ENCODE results near the gene ITIH1. TPM values are rescaled to one million over a fixed set of nuclear protein-coding genes. Genes with fewer than 3 reads are reported as not detected.

The ITIH1 gene
- total RNA-seq, 2 donors from 2014 or later = 4.4 TPM; not detected in 1

DNA sequence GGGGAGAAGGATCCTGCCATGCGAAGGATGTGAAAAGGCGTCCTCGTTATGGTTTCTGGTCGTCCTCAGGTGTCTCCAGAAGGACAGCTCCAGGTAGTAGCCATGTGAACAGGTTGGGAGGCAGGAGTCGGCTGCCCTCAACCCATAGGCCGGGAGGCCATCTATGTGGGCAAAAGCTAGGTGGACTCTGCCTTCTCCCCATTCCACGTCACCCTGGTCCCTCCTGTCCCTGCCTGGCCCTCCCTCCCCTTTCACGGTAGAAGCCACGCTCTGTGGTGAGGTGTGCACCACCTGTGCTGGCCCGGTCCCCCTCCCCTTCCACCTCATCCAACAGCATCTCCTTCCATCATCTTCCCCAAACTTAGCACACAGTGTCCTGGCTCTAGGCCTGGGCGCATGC, 33.5 kb downstream of the ITIH1 start:
- H3K27me3 ChIP-seq = no peaks in the 10 kb centered on the region
- WGBS, 2 donors = 80 to 88% methylated on average over 11 of the region's 11 CpGs
- no peak for ATAC-seq
- intact Hi-C loops (cut with DNase I) = no loop called here
- no peak for DNase-seq
- H3K36me3 ChIP-seq (replicated peaks in 1 of 2; ENCODE audit: insufficient read depth in 1 of 2, low read depth in 2 of 2) = no peaks in the 10 kb centered on the region
- H3K27ac ChIP-seq = no peak overlapping the region
- no peak overlapping the region for H3K4me3 ChIP-seq
- TF ChIP-seq, protein P1, sequence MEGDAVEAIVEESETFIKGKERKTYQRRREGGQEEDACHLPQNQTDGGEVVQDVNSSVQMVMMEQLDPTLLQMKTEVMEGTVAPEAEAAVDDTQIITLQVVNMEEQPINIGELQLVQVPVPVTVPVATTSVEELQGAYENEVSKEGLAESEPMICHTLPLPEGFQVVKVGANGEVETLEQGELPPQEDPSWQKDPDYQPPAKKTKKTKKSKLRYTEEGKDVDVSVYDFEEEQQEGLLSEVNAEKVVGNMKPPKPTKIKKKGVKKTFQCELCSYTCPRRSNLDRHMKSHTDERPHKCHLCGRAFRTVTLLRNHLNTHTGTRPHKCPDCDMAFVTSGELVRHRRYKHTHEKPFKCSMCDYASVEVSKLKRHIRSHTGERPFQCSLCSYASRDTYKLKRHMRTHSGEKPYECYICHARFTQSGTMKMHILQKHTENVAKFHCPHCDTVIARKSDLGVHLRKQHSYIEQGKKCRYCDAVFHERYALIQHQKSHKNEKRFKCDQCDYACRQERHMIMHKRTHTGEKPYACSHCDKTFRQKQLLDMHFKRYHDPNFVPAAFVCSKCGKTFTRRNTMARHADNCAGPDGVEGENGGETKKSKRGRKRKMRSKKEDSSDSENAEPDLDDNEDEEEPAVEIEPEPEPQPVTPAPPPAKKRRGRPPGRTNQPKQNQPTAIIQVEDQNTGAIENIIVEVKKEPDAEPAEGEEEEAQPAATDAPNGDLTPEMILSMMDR (IDR thresholded peaks at IDR 0.05) = no peak
- no peak for TF ChIP-seq POLR2A (IDR thresholded peaks at IDR 0.05)
- no peaks in the 10 kb centered on the region for H3K4me1 ChIP-seq
- no peaks in the 10 kb centered on the region for H3K9me3 ChIP-seq

DNA sequence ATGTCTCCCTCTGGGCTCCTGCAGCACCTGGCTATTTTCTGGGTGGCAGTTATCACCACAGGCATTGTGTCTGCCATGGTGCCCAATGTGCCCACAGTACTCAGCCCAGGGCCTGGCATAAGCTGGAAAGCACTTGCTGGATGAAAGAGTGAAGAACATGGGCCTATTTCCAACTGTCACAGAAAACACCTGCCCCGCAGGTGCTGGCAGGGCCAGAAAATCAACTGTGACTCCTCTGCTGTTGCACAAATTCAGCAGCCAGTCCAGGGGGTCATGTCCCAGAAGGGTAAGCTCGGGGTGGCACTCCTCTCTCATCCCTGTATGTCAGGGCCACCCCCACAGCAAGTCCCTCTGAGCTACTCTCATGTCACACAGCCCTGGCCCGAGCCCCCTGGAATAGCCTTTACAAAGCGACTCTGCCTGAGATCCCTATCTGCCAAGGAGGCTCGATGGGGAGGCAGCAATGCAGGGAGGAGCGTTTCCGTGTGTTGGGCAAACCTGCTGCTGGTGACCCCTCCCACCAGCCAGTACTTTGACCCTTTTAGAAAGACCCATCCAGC, 34.1 kb downstream of the ITIH1 start:
- intact Hi-C loops (cut with DNase I) = no loop called here
- DNase-seq (no peak), ATAC-seq (no peak)
- Histone ChIP-seq H3K4me1 (no peaks in the 10 kb centered on the region), H3K4me3 (no peak overlapping the region), H3K36me3 (replicated peaks in 1 of 2; ENCODE audit: insufficient read depth in 1 of 2, low read depth in 2 of 2) (no peaks in the 10 kb centered on the region), H3K9me3 (no peaks in the 10 kb centered on the region), H3K27ac (no peak overlapping the region), H3K27me3 (no peaks in the 10 kb centered on the region)
- 38 to 55% methylated on average over 1 to 7 of the region's 7 CpGs for WGBS, 2 donors
- TF ChIP-seq POLR2A (IDR thresholded peaks at IDR 0.05) = no peak
- TF ChIP-seq, protein P1 (IDR thresholded peaks at IDR 0.05) = no peak

DNA sequence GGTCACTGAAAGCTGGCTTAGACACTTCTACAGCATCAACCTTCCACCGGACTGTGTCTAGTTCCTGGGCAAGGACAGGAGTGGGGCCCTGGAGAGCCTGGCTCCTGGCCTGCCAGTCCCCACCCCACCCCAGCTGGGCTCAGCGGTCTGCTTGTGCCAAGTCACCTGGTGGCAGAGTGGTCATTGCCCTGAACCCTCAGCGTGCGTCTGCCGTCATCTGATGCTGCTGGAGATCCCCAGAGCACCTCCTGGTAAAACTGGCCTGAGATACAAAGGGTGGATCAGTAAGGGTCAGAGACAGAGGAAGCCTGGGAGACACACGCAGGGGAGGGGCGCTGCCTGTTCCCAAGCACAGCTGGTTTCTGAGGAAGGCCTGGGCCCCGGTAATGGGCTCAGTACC, 36.4 kb downstream of the ITIH1 start:
- DNase-seq (no peak), ATAC-seq (no peak)
- intact Hi-C loops (cut with DNase I) = no loop called here
- Histone ChIP-seq H3K36me3 (replicated peaks in 1 of 2; ENCODE audit: insufficient read depth in 1 of 2, low read depth in 2 of 2) (no peaks in the 10 kb centered on the region), H3K4me3 (no peak overlapping the region), H3K4me1 (no peaks in the 10 kb centered on the region), H3K27me3 (no peaks in the 10 kb centered on the region), H3K9me3 (no peaks in the 10 kb centered on the region), H3K27ac (no peak overlapping the region)
- WGBS, 2 donors = 75 to 88% methylated on average over 2 to 8 of the region's 8 CpGs
- no peak for TF ChIP-seq POLR2A (IDR thresholded peaks at IDR 0.05)
- TF ChIP-seq, protein P1 (IDR thresholded peaks at IDR 0.05) = no peak

DNA sequence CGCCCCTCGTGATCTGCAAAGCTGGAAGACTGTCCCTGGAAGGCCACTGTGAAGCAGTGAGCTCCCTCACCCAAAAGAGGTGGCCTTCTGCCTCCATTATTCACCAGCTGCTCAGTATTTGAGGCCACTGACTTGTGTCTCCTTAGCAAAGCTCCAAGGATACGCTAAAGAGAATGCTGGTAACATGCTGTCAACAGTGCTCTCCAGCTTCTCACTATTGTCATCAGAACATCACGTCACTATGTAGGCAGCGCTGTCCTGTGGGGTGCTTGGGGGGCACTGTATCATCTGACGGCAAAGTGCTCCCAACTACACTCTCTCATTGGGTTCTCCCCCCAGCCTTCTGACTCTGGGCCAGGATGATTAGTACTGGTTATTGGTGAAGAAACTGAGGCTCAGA, 38.8 kb downstream of the ITIH1 start:
- ATAC-seq = no peak
- 82% methylated on average over 6 of the region's 6 CpGs; no CpG with 5 or more reads in 1 of the 2 donors for WGBS, 2 donors
- Histone ChIP-seq H3K27ac (no peak overlapping the region), H3K27me3 (no peaks in the 10 kb centered on the region), H3K9me3 (no peaks in the 10 kb centered on the region), H3K4me3 (no peak overlapping the region), H3K36me3 (replicated peaks in 1 of 2; ENCODE audit: insufficient read depth in 1 of 2, low read depth in 2 of 2) (no peaks in the 10 kb centered on the region), H3K4me1 (no peaks in the 10 kb centered on the region)
- no peak for DNase-seq
- TF ChIP-seq, protein P1 (IDR thresholded peaks at IDR 0.05) = no peak
- no peak for TF ChIP-seq POLR2A (IDR thresholded peaks at IDR 0.05)
- intact Hi-C loops (cut with DNase I) = no loop called here

DNA sequence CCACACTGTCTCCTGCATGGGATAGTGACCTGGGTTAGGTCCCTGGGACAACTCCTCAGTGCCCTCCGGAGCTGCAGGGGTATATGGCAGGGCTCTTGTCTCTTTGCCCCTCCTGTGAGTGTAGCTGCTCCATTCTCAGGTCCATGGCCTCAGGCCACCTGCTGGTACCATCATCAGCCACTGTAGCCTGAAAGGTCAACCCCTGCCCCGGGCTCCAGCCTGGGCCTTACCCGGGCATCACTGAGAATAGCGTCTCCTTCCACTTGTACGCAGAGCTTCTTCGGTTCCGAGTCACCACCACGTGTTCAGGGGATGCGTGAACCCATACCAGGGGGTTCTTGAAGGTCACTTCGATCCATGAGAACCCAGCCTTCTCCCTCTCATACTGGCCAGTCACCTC, 39.3 kb downstream of the ITIH1 start:
- 89 to 95% methylated on average over 9 to 10 of the region's 10 CpGs for WGBS, 2 donors
- H3K27me3 ChIP-seq = no peaks in the 10 kb centered on the region
- H3K4me1 ChIP-seq = no peaks in the 10 kb centered on the region
- intact Hi-C loops (cut with DNase I) = no loop called here
- TF ChIP-seq, protein P1 (IDR thresholded peaks at IDR 0.05) = no peak
- TF ChIP-seq POLR2A (IDR thresholded peaks at IDR 0.05) = no peak
- DNase-seq (no peak), ATAC-seq (no peak)
- no peaks in the 10 kb centered on the region for H3K9me3 ChIP-seq
- H3K36me3 ChIP-seq (replicated peaks in 1 of 2; ENCODE audit: insufficient read depth in 1 of 2, low read depth in 2 of 2) = no peaks in the 10 kb centered on the region
- no peak overlapping the region for H3K27ac ChIP-seq
- no peak overlapping the region for H3K4me3 ChIP-seq

All from body of pancreas (tissue), 4 donors.